NB4 (cell line): ENCODE data around the gene PANK4.

Source experiments
- CTCF ChIP-seq: IDR thresholded peaks from one replicate; pipeline ENCODE4 v1.5.1; 2012; ENCODE audit warnings: low read depth, low read length
- MAX ChIP-seq: IDR thresholded peaks from 2 replicates; pipeline ENCODE4 v1.6.1; 2011; ENCODE audit warnings: low read depth, low read length
- POLR2A ChIP-seq: IDR thresholded peaks from 2 replicates; pipeline ENCODE4 v1.6.1; 2011; ENCODE audit warnings: mild to moderate bottlenecking; ENCODE audit not compliant: insufficient read length; ENCODE audit errors: extremely low read depth

- TF ChIP-seq CTCF (no peak), POLR2A (no peak), MAX (no peak)
These were observed 6.7 kb downstream of the PANK4 start for GRCh38 chr1:2519729-2520128.
